GM12878 (cell line): ENCODE measurements around the gene CEBPB. TPM values are rescaled to one million over a fixed set of nuclear protein-coding genes. Genes with fewer than 3 reads are reported as not detected.

Experiments used
- ATAC-seq: fragments of 200-7000 bp; cut with Tn5 transposase; 3 replicates; pipeline ENCODE4 v1.9.1; 2020; ENCODE audit warnings: mild to moderate bottlenecking, moderate library complexity
- BruUV-seq: library from RNA; stranded (reverse); fragments of 400-500 nt; replicated peaks from 2 replicates; lab custom pipeline; 2021; lab: Mats Ljungman, UMichigan
- CTCF ChIA-PET: fragments of 300-600 bp; sonication (Branson Sonifier 250); formaldehyde crosslinking; extraction: SDS; loops from one replicate; lab custom pipeline; 2021; ENCODE audit warnings: inconsistent platforms; lab: Yijun Ruan, JAX
- POLR2A ChIA-PET: fragments of 350-600 bp; formaldehyde crosslinking; extraction: SDS; loops from one replicate; lab custom pipeline; 2021; ENCODE audit warnings: inconsistent platforms; lab: Charles Lee
- RAD21 ChIA-PET: fragments of 300-600 bp; sonication (Branson Sonifier 250); formaldehyde crosslinking; loops from one replicate; lab custom pipeline; 2023; ENCODE audit warnings: antibody characterized with exemption; ENCODE audit not compliant: unreplicated experiment; lab: Charles Lee
- SMC1A ChIA-PET: fragments of 300-600 bp; sonication (Branson Sonifier 250); formaldehyde crosslinking; loops from one replicate; lab custom pipeline; 2023; ENCODE audit not compliant: unreplicated experiment, uncharacterized antibody; lab: Charles Lee
- DNase-seq: peaks from one replicate; pipeline ENCODE4 v3.0.0-alpha.2; 2011; ENCODE audit warnings: low read depth, low spot score
- FAIRE-seq: peaks from 3 replicates; lab custom pipeline; 2011; peaks lifted over from hg19 to GRCh38; lab: Jason Lieb, UNC
- H2AFZ ChIP-seq: 2 replicates; pipeline ENCODE4 v1.6.0; 2011; ENCODE audit warnings: low read depth, low read length, control low read depth; ENCODE audit not compliant: control insufficient read depth
- H3K27ac ChIP-seq: 2 replicates; pipeline ENCODE4 v1.5.1; 2011; ENCODE audit warnings: control low read depth; ENCODE audit not compliant: control insufficient read depth, insufficient read depth
- H3K27me3 ChIP-seq, 2 experiments: replicated peaks in 1 of 2; 2 replicates each; pipeline versions ENCODE4 v1.6.0 to v1.6.1; 2011; ENCODE audit warnings: low read length in 1 of 2; ENCODE audit not compliant: control insufficient read depth in 2 of 2, insufficient read depth in 2 of 2
- H3K36me3 ChIP-seq, 2 experiments: 2 replicates each; pipeline ENCODE4 v1.5.1; 2011; ENCODE audit warnings: low read length in 1 of 2; ENCODE audit not compliant: control insufficient read depth in 2 of 2, insufficient read depth in 2 of 2
- H3K4me1 ChIP-seq: 2 replicates; pipeline ENCODE4 v1.6.1; 2011; ENCODE audit warnings: mild to moderate bottlenecking, low read length, moderate library complexity, mixed read lengths; ENCODE audit not compliant: control insufficient read depth, insufficient read depth
- H3K4me2 ChIP-seq: 2 replicates; pipeline ENCODE4 v1.6.0; 2011; ENCODE audit warnings: control low read depth; ENCODE audit not compliant: control insufficient read depth, insufficient read depth
- H3K4me3 ChIP-seq: fragments of 200-600 bp; sonication (generic); 2 replicates; pipeline ENCODE4 v1.5.1; 2016
- H3K79me2 ChIP-seq: 2 replicates; pipeline ENCODE4 v1.6.0; 2011; ENCODE audit warnings: low read length; ENCODE audit not compliant: control insufficient read depth, insufficient read depth
- H3K9ac ChIP-seq: 2 replicates; pipeline ENCODE4 v1.8.0; 2011; ENCODE audit warnings: low read length, control low read depth, mixed read lengths; ENCODE audit not compliant: control insufficient read depth, insufficient read depth
- H3K9me3 ChIP-seq: replicated peaks from 3 replicates; pipeline ENCODE4 v1.5.1; 2011; ENCODE audit warnings: mild to moderate bottlenecking, low read length; ENCODE audit not compliant: control insufficient read depth, insufficient read depth
- H4K20me1 ChIP-seq: 2 replicates; pipeline ENCODE4 v1.6.0; 2011; ENCODE audit not compliant: control insufficient read depth, insufficient read depth
- GABPA ChIP-seq: IDR thresholded peaks from 2 replicates; pipeline ENCODE4 v1.6.1; 2014; ENCODE audit warnings: antibody characterized with exemption, low read depth, mild to moderate bottlenecking, inconsistent platforms
- IKZF1 ChIP-seq: fragments of 450-650 bp; conservative IDR thresholded peaks from 2 replicates; pipeline ENCODE4 v1.6.1; 2017; ENCODE audit warnings: antibody characterized with exemption, mild to moderate bottlenecking
- MEF2A ChIP-seq: IDR thresholded peaks from 2 replicates; pipeline ENCODE4 v1.6.1; 2011; ENCODE audit warnings: low read depth, mild to moderate bottlenecking, low read length, moderate library complexity; ENCODE audit not compliant: insufficient read depth
- MTA3 ChIP-seq: IDR thresholded peaks from 2 replicates; pipeline ENCODE4 v1.6.1; 2012; ENCODE audit warnings: low read length, inconsistent platforms, borderline replicate concordance
- NR2F1 ChIP-seq: fragments of 450-650 bp; conservative IDR thresholded peaks from 2 replicates; pipeline ENCODE4 v1.6.1; 2017; ENCODE audit warnings: mild to moderate bottlenecking
- NRF1 ChIP-seq: conservative IDR thresholded peaks from 2 replicates; pipeline ENCODE4 v1.6.1; 2011; ENCODE audit warnings: mild to moderate bottlenecking, low read depth, low read length, improper control_type of control experiment
- PAX8 ChIP-seq: fragments of 450-650 bp; IDR thresholded peaks from 2 replicates; pipeline ENCODE4 v1.6.1; 2017; ENCODE audit warnings: mild to moderate bottlenecking, moderate library complexity
- POLR2A ChIP-seq: IDR thresholded peaks from 2 replicates; pipeline ENCODE4 v1.6.1; 2011; ENCODE audit warnings: low read depth, mild to moderate bottlenecking, low read length
- RUNX3 ChIP-seq: IDR thresholded peaks from 2 replicates; pipeline ENCODE4 v1.6.1; 2012; ENCODE audit warnings: low read length, inconsistent platforms
- SPI1 ChIP-seq: IDR thresholded peaks from 2 replicates; pipeline ENCODE4 v1.6.1; 2011; ENCODE audit warnings: low read depth, mild to moderate bottlenecking, low read length, moderate library complexity, borderline replicate concordance; ENCODE audit not compliant: insufficient read depth
- STAT1 ChIP-seq: fragments of 450-650 bp; conservative IDR thresholded peaks from 2 replicates; pipeline ENCODE4 v1.6.1; 2014; ENCODE audit warnings: antibody characterized with exemption, mild to moderate bottlenecking
- TBL1XR1 ChIP-seq: IDR thresholded peaks from 2 replicates; pipeline ENCODE4 v1.6.1; 2012; ENCODE audit warnings: low read depth, low read length, improper control_type of control experiment
- ZBTB11 ChIP-seq: fragments of 450-650 bp; formaldehyde crosslinking; IDR thresholded peaks from 2 replicates; pipeline ENCODE4 v1.5.0; 2022; ENCODE audit warnings: mild to moderate bottlenecking, missing genetic modification characterization
- WGBS: methylation state at CpG from one replicate; pipeline ENCODE4 v1.1.6; 2016; ENCODE audit warnings: low lambda C conversion rate; ENCODE audit not compliant: insufficient replicate concordance, insufficient coverage; ENCODE audit errors: missing lambda C conversion rate; 5-methylcytosine and 5-hydroxymethylcytosine counted together
- in situ Hi-C: fragments of 300-500 bp; cut with MboI; formaldehyde crosslinking; loops from 9 replicates; pipeline ENCODE4 v1.14.3; 2018; ENCODE audit warnings: mixed read lengths
- intact Hi-C: fragments of 100-400 bp; cut with micrococcal nuclease; formaldehyde crosslinking; loops from one replicate; pipeline ENCODE4 v1.14.2; 2022; ENCODE audit not compliant: unreplicated experiment
- polyA plus RNA-seq, 11 experiments: library from polyadenylated mRNA; depleted of rRNA in 4 of 11; unstranded in 6 of 11; stranded (reverse) in 5 of 11; fragments of >200 nt; fragmentation: Nextera tagmentation in 4 of 11; fragmentation: Illumina TruSeq in 1 of 11; extraction: Ambion mirVana in 4 of 11; extraction: Trizol in 1 of 11; gene quantifications; 1 replicate in 1 of 11; 2 replicates in 10 of 11; pipeline versions ENCODE4 v1.2.1 to v1.2.3, GENCODE V29; 2011 to 2016; ENCODE audit warnings: inconsistent platforms in 2 of 11, missing spikeins in 2 of 11, low read depth in 1 of 11
- total RNA-seq, 4 experiments: library from RNA; depleted of rRNA in 3 of 4; stranded (reverse); fragments of >200 nt in 3 of 4; fragmentation: Illumina TruSeq in 1 of 4; extraction: Trizol in 1 of 4; gene quantifications; 2 replicates each; pipeline versions ENCODE4 v1.2.1 to v1.2.3, GENCODE V29; 2013 to 2021
- TF ChIP-seq, protein P1 (sequence below): fragments of 450-650 bp; IDR thresholded peaks from 2 replicates; pipeline ENCODE4 v1.6.1; 2016; ENCODE audit warnings: mild to moderate bottlenecking

CEBPB gene
- total and polyA plus RNA-seq, 10 of the 15 experiments (the other 5 are each of a cell fraction or from before 2014, with no cell fraction given) = 0.18 to 8.8 (median 1.6) TPM

- SMC1A ChIA-PET = interaction anchor here (0.7 to 2.7 kb wide), 5 partner anchors 61 to 407 kb away, joined by 3 to 9 read pairs (median 4); no protein-coding TSS in a partner anchor
- in situ Hi-C loops = no loop called here
- RAD21 ChIA-PET = interaction anchor here (1.5 to 2.2 kb wide), 2 partner anchors 61 to 389 kb away, joined by 4 to 7 read pairs; no protein-coding TSS in a partner anchor
- no peaks in the 10 kb centered on the region for H3K36me3 ChIP-seq
- H4K20me1 ChIP-seq = no peaks in the 10 kb centered on the region
- no TSS peak for BruUV-seq
- no peak overlapping the region for H3K9ac ChIP-seq
- CTCF ChIA-PET = interaction anchor here (0.6 to 5.3 kb wide), 6 partner anchors 15 to 1201 kb away, joined by 3 to 24 read pairs (median 4); no protein-coding TSS in a partner anchor
- intact Hi-C loops = loop anchor here (10.0 kb wide), 1 partner anchor 553 kb away; the partner anchor contains the start of gene PARD6B
- H3K27me3 ChIP-seq = no peaks in the 10 kb centered on the region
- no peaks in the 10 kb centered on the region for H3K4me1 ChIP-seq
- H3K79me2 ChIP-seq = no peaks in the 10 kb centered on the region
- POLR2A ChIA-PET = no interaction called here
- no peak overlapping the region for H2AFZ ChIP-seq
- no peaks in the 10 kb centered on the region for H3K9me3 ChIP-seq
- FAIRE-seq = no peak
- H3K4me2 ChIP-seq = no peak overlapping the region
- no peak overlapping the region for H3K27ac ChIP-seq
- ATAC-seq = no peak
- no peak overlapping the region for H3K4me3 ChIP-seq
- DNase-seq = no peak
- 74% methylated on average over 10 of the region's 10 CpGs for WGBS
- no peak for TF ChIP-seq POLR2A
- TF ChIP-seq, protein P1, sequence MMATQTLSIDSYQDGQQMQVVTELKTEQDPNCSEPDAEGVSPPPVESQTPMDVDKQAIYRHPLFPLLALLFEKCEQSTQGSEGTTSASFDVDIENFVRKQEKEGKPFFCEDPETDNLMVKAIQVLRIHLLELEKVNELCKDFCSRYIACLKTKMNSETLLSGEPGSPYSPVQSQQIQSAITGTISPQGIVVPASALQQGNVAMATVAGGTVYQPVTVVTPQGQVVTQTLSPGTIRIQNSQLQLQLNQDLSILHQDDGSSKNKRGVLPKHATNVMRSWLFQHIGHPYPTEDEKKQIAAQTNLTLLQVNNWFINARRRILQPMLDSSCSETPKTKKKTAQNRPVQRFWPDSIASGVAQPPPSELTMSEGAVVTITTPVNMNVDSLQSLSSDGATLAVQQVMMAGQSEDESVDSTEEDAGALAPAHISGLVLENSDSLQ = no peak
- TF ChIP-seq NR2F1 = no peak
Measured at GRCh38 chr20:50181344-50181743, 9.3 kb upstream of the CEBPB start.

GRCh38 chr20:50182346-50182745 lies 8.3 kb upstream of the CEBPB start:
- POLR2A ChIA-PET = no interaction called here
- no peaks in the 10 kb centered on the region for H3K36me3 ChIP-seq
- RAD21 ChIA-PET = interaction anchor here (1.0 to 2.2 kb wide), 3 partner anchors 62 to 268 kb away, joined by 3 to 7 read pairs (median 4); no protein-coding TSS in a partner anchor

More at GRCh38 chr20:50182346-50182745, 8.3 kb upstream of the CEBPB start:
- CTCF ChIA-PET = interaction anchor here (0.6 to 10.8 kb wide), 4 partner anchors 62 to 289 kb away, joined by 3 to 157 read pairs (median 3); no protein-coding TSS in a partner anchor
- H3K9me3 ChIP-seq = no peaks in the 10 kb centered on the region
- BruUV-seq = no TSS peak
- no peak for TF ChIP-seq PAX8
- TF ChIP-seq RUNX3 = no peak
- no peak for TF ChIP-seq ZBTB11 (CRISPR knock-in tag)
- no peak for TF ChIP-seq IKZF1
- TF ChIP-seq MTA3 = no peak
- TF ChIP-seq MEF2A = no peak
- TF ChIP-seq SPI1 = no peak
- no peak for TF ChIP-seq STAT1
- no peak for TF ChIP-seq TBL1XR1
- no peak for TF ChIP-seq NRF1
- no peak for TF ChIP-seq GABPA
- WGBS = 24% methylated on average over 2 of the region's 2 CpGs
- SMC1A ChIA-PET = interaction anchor here (0.8 to 2.7 kb wide), 3 partner anchors 62 to 280 kb away, joined by 3 to 9 read pairs (median 5); no protein-coding TSS in a partner anchor
- DNase-seq (no peak), ATAC-seq (no peak), FAIRE-seq (no peak)
- intact Hi-C loops = loop anchor here (10.0 kb wide), 1 partner anchor 552 kb away; the partner anchor contains the start of gene PARD6B
- H3K4me2 ChIP-seq = no peak overlapping the region
- no peaks in the 10 kb centered on the region for H3K79me2 ChIP-seq
- H2AFZ ChIP-seq = no peak overlapping the region
- H4K20me1 ChIP-seq = no peaks in the 10 kb centered on the region
- H3K4me3 ChIP-seq = no peak overlapping the region
- no peak overlapping the region for H3K27ac ChIP-seq
- no peak overlapping the region for H3K9ac ChIP-seq
- in situ Hi-C loops = no loop called here
- no peaks in the 10 kb centered on the region for H3K4me1 ChIP-seq
- H3K27me3 ChIP-seq = no peaks in the 10 kb centered on the region
